B cell (primary cell): Measurements from ENCODE around the gene PRR35. TPM values are rescaled to one million over a fixed set of nuclear protein-coding genes. Genes with fewer than 3 reads are reported as not detected.

Experiments used
- ATAC-seq: fragments of 200-7000 bp; cut with Tn5 transposase; one replicate; pipeline ENCODE4 v1.10.0; 2021; ENCODE audit warnings: low read depth, mild to moderate bottlenecking, moderate number of reproducible peaks, moderate library complexity
- CTCF ChIA-PET: fragments of 350-600 bp; sonication (Branson Sonifier 250); formaldehyde crosslinking; loops from one replicate; lab custom pipeline; 2021; ENCODE audit warnings: antibody characterized with exemption, inconsistent platforms; lab: Charles Lee
- POLR2A ChIA-PET: fragments of 350-600 bp; sonication (Branson Sonifier 250); formaldehyde crosslinking; loops from one replicate; lab custom pipeline; 2021; ENCODE audit warnings: antibody characterized with exemption; lab: Charles Lee
- DNase-seq: peaks from one replicate; pipeline ENCODE4 v3.0.0; 2013
- H2AFZ ChIP-seq: 2 replicates; pipeline ENCODE4 v1.6.1; 2012; ENCODE audit warnings: mild to moderate bottlenecking, low read depth, low read length; ENCODE audit not compliant: insufficient read depth, poor library complexity, severe bottlenecking
- H3K27ac ChIP-seq, 2 donors: 1 replicate in 1 of 2; 2 replicates in 1 of 2; pipeline ENCODE4 v1.5.1; 2012 to 2013; ENCODE audit warnings: low read length in 2 of 2, mild to moderate bottlenecking in 2 of 2, moderate library complexity in 1 of 2
- H3K27me3 ChIP-seq, 4 experiments: fragments of 200-600 bp in 1 of 4; sonication (generic) in 1 of 4; replicated peaks in 1 of 4; 1 replicate in 2 of 4; 2 replicates in 2 of 4; pipeline versions ENCODE4 v1.6.1 to v1.7.0; 2013 to 2016; ENCODE audit warnings: low read length in 3 of 4, mild to moderate bottlenecking in 2 of 4, mixed read lengths in 1 of 4, moderate library complexity in 1 of 4; ENCODE audit not compliant: insufficient read depth in 4 of 4, control insufficient read depth in 3 of 4; ENCODE audit errors: control extremely low read depth in 1 of 4
- H3K36me3 ChIP-seq, 2 experiments: replicated peaks in 1 of 2; 1 replicate in 1 of 2; 2 replicates in 1 of 2; pipeline versions ENCODE4 v1.6.1 to v1.7.1; 2013; ENCODE audit warnings: low read length in 1 of 2; ENCODE audit not compliant: insufficient read depth in 2 of 2, control insufficient read depth in 1 of 2; ENCODE audit errors: control extremely low read depth in 1 of 2, extremely low read depth in 1 of 2
- H3K4me1 ChIP-seq, 2 donors: fragments of 200-600 bp in 1 of 2; sonication (generic) in 1 of 2; 1 replicate in 1 of 2; 2 replicates in 1 of 2; pipeline versions ENCODE4 v1.5.1 to v1.6.1; 2013 to 2017; ENCODE audit warnings: low read length in 2 of 2; ENCODE audit not compliant: control insufficient read depth in 2 of 2, insufficient read depth in 2 of 2
- H3K4me2 ChIP-seq: replicated peaks from 2 replicates; pipeline ENCODE3; 2012; ENCODE audit warnings: mild to moderate bottlenecking, low read depth, low read length; ENCODE audit not compliant: poor library complexity, severe bottlenecking
- H3K4me3 ChIP-seq, 5 experiments: fragments of 200-600 bp in 1 of 5; sonication (generic) in 1 of 5; 1 replicate in 3 of 5; 2 replicates in 2 of 5; pipeline versions ENCODE4 v1.5.1 to v1.7.0; 2011 to 2016; ENCODE audit warnings: low read length in 4 of 5, mild to moderate bottlenecking in 4 of 5, low read depth in 2 of 5, control low read depth in 1 of 5, moderate library complexity in 1 of 5; ENCODE audit not compliant: insufficient read depth in 1 of 5; ENCODE audit errors: control extremely low read depth in 1 of 5, extremely low read depth in 1 of 5
- H3K79me2 ChIP-seq: fragments of 200-600 bp; sonication (generic); one replicate; pipeline ENCODE4 v1.6.0; 2016; ENCODE audit warnings: low read length; ENCODE audit not compliant: control insufficient read depth, insufficient read depth
- H3K9ac ChIP-seq: fragments of 200-600 bp; sonication (generic); 2 replicates; pipeline ENCODE4 v1.6.1; 2017; ENCODE audit warnings: mild to moderate bottlenecking, low read length, moderate library complexity
- H3K9me3 ChIP-seq, 3 donors: one replicate each; pipeline versions ENCODE4 v1.6.1 to v1.7.1; 2013; ENCODE audit warnings: low read length in 2 of 3; ENCODE audit not compliant: control insufficient read depth in 2 of 3, insufficient read depth in 1 of 3; ENCODE audit errors: control extremely low read depth in 1 of 3
- H4K20me1 ChIP-seq: 2 replicates; pipeline ENCODE4 v1.6.0; 2012; ENCODE audit warnings: mild to moderate bottlenecking, low read length; ENCODE audit not compliant: insufficient read depth, control insufficient read depth, poor library complexity, severe bottlenecking
- H3K27ac Mint-ChIP-seq: one replicate; pipeline ENCODE4 v1.8.0; 2021; ENCODE audit warnings: mixed read lengths
- H3K27me3 Mint-ChIP-seq: one replicate; pipeline ENCODE4 v1.8.0; 2021; ENCODE audit warnings: mixed read lengths
- H3K4me1 Mint-ChIP-seq: one replicate; pipeline ENCODE4 v1.8.0; 2021; ENCODE audit warnings: mixed read lengths
- H3K4me3 Mint-ChIP-seq: one replicate; pipeline ENCODE4 v1.8.0; 2021; ENCODE audit warnings: mixed read lengths
- H3K9me3 Mint-ChIP-seq: one replicate; pipeline ENCODE4 v1.8.0; 2022; ENCODE audit warnings: mixed read lengths; ENCODE audit not compliant: insufficient read depth
- EZH2 ChIP-seq: IDR thresholded peaks from 2 replicates; pipeline ENCODE4 v1.6.1; 2012; ENCODE audit warnings: borderline replicate concordance, low read depth, mild to moderate bottlenecking, moderate library complexity, low read length; ENCODE audit not compliant: insufficient read depth, poor library complexity, severe bottlenecking
- WGBS: methylation state at CpG from one replicate; pipeline ENCODE4 v1.1.5; 2013; ENCODE audit warnings: missing lambda C conversion rate; ENCODE audit not compliant: insufficient coverage; 5-methylcytosine and 5-hydroxymethylcytosine counted together
- intact Hi-C: fragments of 100-400 bp; cut with micrococcal nuclease; formaldehyde crosslinking; loops from one replicate; pipeline ENCODE4 v1.10.0; 2022
- polyA plus RNA-seq: library from polyadenylated mRNA; depleted of rRNA; stranded (reverse); fragments of >200 nt; gene quantifications from 2 replicates; pipeline ENCODE4 v1.2.3, GENCODE V29; 2012
- total RNA-seq, 2 donors: library from RNA; stranded (reverse); fragments of 120-200 nt in 1 of 2; gene quantifications; 1 replicate in 1 of 2; 2 replicates in 1 of 2; pipeline versions ENCODE4 v1.2.3 to v1.2.4, GENCODE V29; 2013 to 2022
- TF ChIP-seq, protein P1 (sequence below): fragments of 200-600 bp; IDR thresholded peaks from one replicate; pipeline ENCODE4 v1.8.0; 2022; ENCODE audit warnings: antibody characterized with exemption, mild to moderate bottlenecking

The PRR35 gene
- total and polyA plus RNA-seq, 2 donors (not counting 1 experiment from before 2014, with no cell fraction given): not detected

DNA sequence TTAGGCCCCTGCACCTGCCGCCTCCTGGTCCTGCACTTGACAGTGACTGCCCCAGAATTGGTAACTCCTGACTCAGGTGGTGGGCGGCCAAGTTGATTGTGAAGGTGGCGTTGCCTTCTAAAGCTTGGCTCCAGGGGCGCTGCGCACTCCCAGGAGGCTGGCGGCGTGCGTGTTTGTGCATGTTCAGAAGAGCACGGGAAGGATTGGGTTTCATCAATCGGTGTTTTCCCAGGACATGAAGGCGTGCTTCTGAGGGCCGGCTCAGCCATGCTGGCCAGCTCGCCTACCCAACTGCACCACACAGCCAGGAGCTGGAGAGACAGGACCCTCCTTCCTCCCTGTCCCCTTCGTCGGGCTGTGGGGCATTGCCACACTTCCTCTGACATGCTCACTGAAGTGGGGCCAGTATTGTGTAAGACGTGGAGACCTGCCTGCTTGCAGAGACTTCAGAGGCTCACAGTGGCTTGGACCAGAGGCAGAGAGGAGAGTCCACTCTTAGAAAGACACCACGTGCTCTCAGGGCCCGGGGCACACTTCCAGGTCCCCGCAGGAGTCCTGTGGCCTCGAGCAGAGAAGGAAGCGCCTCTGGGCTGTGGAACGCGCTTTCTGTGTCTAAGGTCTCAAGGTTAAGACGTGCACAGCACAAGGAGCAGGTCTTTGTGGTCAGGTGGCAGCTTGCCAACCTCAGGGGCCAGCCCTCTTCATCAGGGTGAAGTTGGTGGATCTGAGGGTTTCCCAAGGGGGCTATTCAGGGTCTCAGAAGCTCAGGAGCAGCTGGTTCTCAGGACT lies 32.5 kb downstream of the PRR35 start:
- peaks cover 14 to 25% of the 10 kb centered on the region in 2 donors for H3K4me1 ChIP-seq
- no peaks in the 10 kb centered on the region for H3K27me3 Mint-ChIP-seq
- H3K4me1 Mint-ChIP-seq: peaks cover 45% of the 10 kb centered on the region
- H3K4me2 ChIP-seq: no peak overlapping the region
- no peaks in the 10 kb centered on the region for H3K36me3 ChIP-seq
- H3K27ac ChIP-seq: no peak overlapping the region
- 85% methylated on average over 22 of the region's 24 CpGs for WGBS
- H3K9me3 ChIP-seq: no peaks in the 10 kb centered on the region
- POLR2A ChIA-PET: interaction anchor here (0.6 to 1.4 kb wide), 2 partner anchors 44 to 396 kb away, joined by 3 to 5 read pairs; partner anchors contain the start of gene METTL26
- H3K4me3 Mint-ChIP-seq: no peak overlapping the region
- TF ChIP-seq EZH2: no peak
- TF ChIP-seq, protein P1, sequence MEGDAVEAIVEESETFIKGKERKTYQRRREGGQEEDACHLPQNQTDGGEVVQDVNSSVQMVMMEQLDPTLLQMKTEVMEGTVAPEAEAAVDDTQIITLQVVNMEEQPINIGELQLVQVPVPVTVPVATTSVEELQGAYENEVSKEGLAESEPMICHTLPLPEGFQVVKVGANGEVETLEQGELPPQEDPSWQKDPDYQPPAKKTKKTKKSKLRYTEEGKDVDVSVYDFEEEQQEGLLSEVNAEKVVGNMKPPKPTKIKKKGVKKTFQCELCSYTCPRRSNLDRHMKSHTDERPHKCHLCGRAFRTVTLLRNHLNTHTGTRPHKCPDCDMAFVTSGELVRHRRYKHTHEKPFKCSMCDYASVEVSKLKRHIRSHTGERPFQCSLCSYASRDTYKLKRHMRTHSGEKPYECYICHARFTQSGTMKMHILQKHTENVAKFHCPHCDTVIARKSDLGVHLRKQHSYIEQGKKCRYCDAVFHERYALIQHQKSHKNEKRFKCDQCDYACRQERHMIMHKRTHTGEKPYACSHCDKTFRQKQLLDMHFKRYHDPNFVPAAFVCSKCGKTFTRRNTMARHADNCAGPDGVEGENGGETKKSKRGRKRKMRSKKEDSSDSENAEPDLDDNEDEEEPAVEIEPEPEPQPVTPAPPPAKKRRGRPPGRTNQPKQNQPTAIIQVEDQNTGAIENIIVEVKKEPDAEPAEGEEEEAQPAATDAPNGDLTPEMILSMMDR: no peak
- intact Hi-C loops: no loop called here
- ATAC-seq (no peak), DNase-seq (no peak)
- H4K20me1 ChIP-seq: peaks cover 40% of the 10 kb centered on the region
- H3K9ac ChIP-seq: no peak overlapping the region
- H2AFZ ChIP-seq: no peak overlapping the region
- H3K27me3 ChIP-seq: no peaks in the 10 kb centered on the region
- H3K79me2 ChIP-seq: peaks cover 72% of the 10 kb centered on the region
- no peak overlapping the region for H3K27ac Mint-ChIP-seq
- no peak overlapping the region for H3K4me3 ChIP-seq
- no peaks in the 10 kb centered on the region for H3K9me3 Mint-ChIP-seq
- CTCF ChIA-PET: interaction anchor here (1.0 kb wide), 1 partner anchor 9 kb away, joined by 4 read pairs; no protein-coding TSS in a partner anchor

DNA sequence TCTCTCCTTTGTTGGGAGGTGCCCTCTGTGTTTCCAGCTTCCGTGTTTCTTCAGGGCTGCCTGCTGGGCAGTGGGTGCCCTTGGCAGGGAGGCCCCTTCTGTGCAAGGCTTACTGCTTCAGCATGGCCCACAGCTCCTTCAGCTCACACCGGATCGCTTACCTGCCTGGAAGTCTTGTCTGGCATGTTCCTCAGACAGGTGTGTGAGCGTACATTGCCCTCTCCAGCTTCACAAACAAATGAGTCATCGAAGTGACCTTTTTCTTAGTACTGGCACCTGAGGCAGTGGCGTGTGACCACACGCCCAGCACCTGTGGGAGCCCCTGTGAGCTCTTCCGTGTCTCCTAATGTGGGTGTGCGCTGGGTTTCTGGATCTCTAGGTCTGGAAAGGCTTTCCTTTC lies 33.2 kb downstream of the PRR35 start:
- Histone ChIP-seq H3K9me3 (no peaks in the 10 kb centered on the region), H4K20me1 (peaks cover 40% of the 10 kb centered on the region), H3K9ac (no peak overlapping the region), H3K79me2 (peaks cover 72% of the 10 kb centered on the region), H3K4me3 (no peak overlapping the region), H3K4me2 (no peak overlapping the region), H3K27me3 (no peaks in the 10 kb centered on the region), H3K36me3 (no peaks in the 10 kb centered on the region), H3K27ac (no peak overlapping the region), H2AFZ (no peak overlapping the region), H3K4me1 (peaks cover 8 to 18% of the 10 kb centered on the region in 2 donors)
- intact Hi-C loops: no loop called here
- Mint-ChIP-seq H3K27me3 (no peaks in the 10 kb centered on the region), H3K4me3 (peak overlapping the region; percentile 14), H3K27ac (peak overlapping the region; percentile 15), H3K9me3 (no peaks in the 10 kb centered on the region), H3K4me1 (peaks cover 39% of the 10 kb centered on the region)
- ATAC-seq (no peak), DNase-seq (no peak)
- WGBS: 92% methylated on average over 9 of the region's 9 CpGs
- CTCF ChIA-PET: interaction anchor here (0.5 to 1.1 kb wide), 3 partner anchors 8 to 161 kb away, joined by 4 read pairs; no protein-coding TSS in a partner anchor
- POLR2A ChIA-PET: interaction anchor here (0.6 kb wide), 1 partner anchor 218 kb away, joined by 4 read pairs; no protein-coding TSS in a partner anchor
- TF ChIP-seq, protein P1: no peak
- no peak for TF ChIP-seq EZH2
